KOPT-K1 (cell line): ENCODE data around the gene SOS2.
"Not testable (repeated sequence)": the region's sequence is repeated elsewhere in the genome, so short reads cannot be mapped to it uniquely, and the experiment has no call there.

ENCODE experiments used
- H3K27ac ChIP-seq: fragments of 200-600 bp; sonication (generic); 2 replicates; pipeline ENCODE4 v1.5.1; 2016; ENCODE audit warnings: antibody characterized with exemption, mild to moderate bottlenecking, low read depth, low read length; ENCODE audit not compliant: poor library complexity, severe bottlenecking
- H3K36me3 ChIP-seq: fragments of 200-600 bp; sonication (generic); 2 replicates; pipeline ENCODE4 v1.5.1; 2017; ENCODE audit warnings: antibody characterized with exemption, mild to moderate bottlenecking, low read length, moderate library complexity; ENCODE audit not compliant: insufficient read depth
- H3K9me3 ChIP-seq: fragments of 200-600 bp; sonication (generic); 2 replicates; pipeline ENCODE4 v1.5.1; 2017; ENCODE audit warnings: antibody characterized with exemption, low read length, mild to moderate bottlenecking; ENCODE audit not compliant: insufficient read depth, poor library complexity, severe bottlenecking

The SOS2 gene

GRCh38 chr14:50088731-50089130 is 142.6 kb downstream of the SOS2 start:
- H3K9me3 ChIP-seq, result no peaks in the 10 kb centered on the region
- H3K27ac ChIP-seq, result no peak overlapping the region
- H3K36me3 ChIP-seq, result no peaks in the 10 kb centered on the region

DNA sequence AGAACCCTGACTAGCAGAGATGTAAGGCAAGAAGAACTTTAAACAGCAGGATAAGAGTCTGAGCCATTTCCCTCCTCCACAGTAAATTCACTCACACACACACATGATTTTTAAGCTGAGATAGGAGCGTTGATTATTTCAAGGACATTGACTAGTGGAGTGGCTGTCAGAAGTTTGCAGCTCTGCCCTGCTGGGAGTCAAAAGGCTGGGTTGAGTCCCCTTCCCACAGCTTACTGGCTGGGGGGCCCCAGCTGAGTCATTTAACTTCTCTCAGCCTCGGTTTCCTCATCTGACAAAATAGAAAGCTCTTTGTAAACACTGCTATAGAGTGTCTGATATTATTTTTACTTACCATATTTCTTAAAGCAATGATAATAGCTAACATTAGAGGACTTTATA is 143.3 kb downstream of the SOS2 start:
- H3K27ac ChIP-seq, result peak overlapping the region; percentile 43

DNA sequence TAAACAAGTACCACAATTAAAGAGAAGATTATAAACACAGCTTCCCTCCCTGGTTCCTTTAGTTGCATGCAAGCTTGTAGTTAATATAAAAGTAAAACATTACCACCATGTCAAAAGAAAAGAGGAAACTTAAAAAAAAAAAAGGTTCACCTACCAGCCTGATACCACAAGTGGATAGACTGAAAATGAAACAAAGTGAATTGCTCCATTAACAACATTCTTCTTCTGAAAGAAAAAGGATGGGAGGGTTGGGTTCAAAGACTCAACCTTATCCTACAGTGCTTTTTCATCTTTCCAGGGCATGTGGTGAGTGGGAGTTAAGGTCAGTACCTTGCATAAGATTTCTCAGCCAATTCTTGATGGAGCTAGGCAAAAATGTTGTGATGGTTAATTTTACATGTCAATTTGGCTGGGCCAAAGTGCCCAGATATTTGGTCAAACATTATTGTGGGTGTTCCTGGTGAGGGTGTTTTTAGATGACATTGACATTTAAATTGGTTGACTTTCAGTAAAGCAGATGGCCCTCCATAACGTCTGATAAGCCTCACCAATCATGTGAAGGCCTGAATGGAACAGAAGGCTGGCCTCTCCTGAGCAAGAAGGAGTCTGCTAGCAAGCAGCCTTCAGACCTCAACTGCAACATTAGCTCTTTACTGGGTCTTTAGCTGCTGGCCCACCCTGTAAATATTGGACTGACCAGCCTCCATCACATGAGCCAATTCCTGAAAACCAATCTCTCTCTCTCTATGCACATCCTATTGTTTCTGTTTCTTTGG is 143.8 kb downstream of the SOS2 start:
- Histone ChIP-seq H3K27ac (peak overlapping the region; percentile 43), H3K9me3 (no peaks in the 10 kb centered on the region), H3K36me3 (no peaks in the 10 kb centered on the region)

More for the DNA sequence above, 143.3 kb downstream of the SOS2 start:
- H3K36me3 ChIP-seq, result no peaks in the 10 kb centered on the region
- no peaks in the 10 kb centered on the region for H3K9me3 ChIP-seq

DNA sequence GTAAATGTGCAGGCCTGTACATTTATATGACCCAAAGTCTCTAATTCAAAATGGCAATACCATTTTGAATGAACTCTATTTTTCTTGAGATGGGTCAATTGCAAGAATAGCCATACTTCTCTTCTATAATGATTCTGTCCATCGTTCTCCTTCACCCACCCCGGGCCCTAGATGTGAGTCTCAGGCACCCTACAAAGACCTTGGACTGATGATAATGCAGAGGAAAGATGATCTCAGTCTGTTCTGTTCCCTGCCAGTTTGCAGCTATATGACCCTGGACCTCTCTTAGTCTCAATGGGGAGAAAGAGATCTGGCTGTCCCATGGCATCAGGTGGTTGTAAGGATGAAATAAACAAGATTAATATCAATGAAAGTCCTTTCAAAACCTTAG is 145.1 kb downstream of the SOS2 start:
- H3K36me3 ChIP-seq, result no peaks in the 10 kb centered on the region
- no peaks in the 10 kb centered on the region for H3K9me3 ChIP-seq
- H3K27ac ChIP-seq, result peak overlapping the region; percentile 31

- H3K27ac ChIP-seq, result peak overlapping the region; percentile 31
- no peaks in the 10 kb centered on the region for H3K9me3 ChIP-seq
- no peaks in the 10 kb centered on the region for H3K36me3 ChIP-seq
Observed at GRCh38 chr14:50085570-50086320, 145.6 kb downstream of the SOS2 start.

GRCh38 chr14:50084666-50085065 is 146.7 kb downstream of the SOS2 start:
- no peak overlapping the region for H3K27ac ChIP-seq
- H3K9me3 ChIP-seq, result no peaks in the 10 kb centered on the region
- no peaks in the 10 kb centered on the region for H3K36me3 ChIP-seq

GRCh38 chr14:50083467-50084337 is 147.7 kb downstream of the SOS2 start:
- peak overlapping the region; percentile 56 for H3K27ac ChIP-seq
- H3K36me3 ChIP-seq, result no peaks in the 10 kb centered on the region
- no peaks in the 10 kb centered on the region for H3K9me3 ChIP-seq

DNA sequence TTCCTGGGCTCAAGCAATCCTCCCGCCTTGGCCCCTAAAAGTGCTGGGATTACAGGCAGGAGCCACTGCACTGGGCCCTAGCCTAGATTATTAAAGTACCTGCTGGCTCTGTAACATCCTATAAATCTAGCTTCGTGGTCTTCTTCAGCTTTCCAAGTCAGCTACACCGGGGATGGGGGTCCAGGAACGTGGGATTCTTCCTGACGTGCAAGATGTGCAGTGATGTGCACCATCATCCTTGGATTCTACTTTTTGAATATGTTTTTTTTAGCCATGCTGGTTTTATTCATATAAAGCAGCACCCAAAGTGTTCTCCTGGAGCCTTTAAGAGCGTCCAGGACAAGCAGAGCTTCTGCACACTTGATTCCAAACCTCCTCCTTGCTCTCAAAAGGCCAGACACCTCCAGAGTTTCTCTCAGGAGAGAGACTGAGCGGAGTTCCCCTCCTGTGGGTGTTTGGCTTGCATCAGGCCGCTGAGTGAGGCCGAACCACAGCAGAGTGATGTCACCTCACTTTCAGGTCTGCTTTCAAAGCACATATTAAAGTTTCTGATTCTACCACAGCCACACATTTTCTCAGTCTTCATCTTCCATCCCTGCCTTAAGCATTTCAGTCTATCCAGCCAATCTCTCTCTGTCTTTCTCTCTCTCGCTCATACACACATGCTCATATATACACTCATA is 148.5 kb downstream of the SOS2 start:
- Histone ChIP-seq H3K9me3 (no peaks in the 10 kb centered on the region), H3K27ac (peak overlapping the region; percentile 56), H3K36me3 (no peaks in the 10 kb centered on the region)

DNA sequence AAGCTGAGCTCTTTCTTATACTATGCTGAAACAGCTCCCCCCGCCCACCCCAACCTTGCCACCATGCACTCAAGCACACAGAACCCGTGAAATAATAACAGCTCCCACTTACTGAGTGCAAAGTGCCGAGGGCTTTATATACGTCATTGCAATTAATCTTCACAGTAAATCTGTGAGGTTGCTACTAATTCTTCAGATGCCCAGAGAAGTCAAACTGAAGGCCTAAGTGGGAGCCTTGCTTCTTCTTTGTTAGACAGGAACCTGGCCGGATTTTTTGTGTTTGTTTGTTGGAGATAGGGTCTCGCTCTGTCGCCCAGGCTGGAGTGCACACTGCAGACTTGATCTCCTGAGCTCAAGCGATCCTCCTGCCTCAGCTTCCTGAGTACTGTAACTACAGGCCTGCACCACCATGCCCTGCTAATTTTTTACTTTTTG is 149.1 kb downstream of the SOS2 start:
- Histone ChIP-seq H3K9me3 (no peaks in the 10 kb centered on the region), H3K27ac (peak overlapping the region; percentile 56), H3K36me3 (no peaks in the 10 kb centered on the region)

DNA sequence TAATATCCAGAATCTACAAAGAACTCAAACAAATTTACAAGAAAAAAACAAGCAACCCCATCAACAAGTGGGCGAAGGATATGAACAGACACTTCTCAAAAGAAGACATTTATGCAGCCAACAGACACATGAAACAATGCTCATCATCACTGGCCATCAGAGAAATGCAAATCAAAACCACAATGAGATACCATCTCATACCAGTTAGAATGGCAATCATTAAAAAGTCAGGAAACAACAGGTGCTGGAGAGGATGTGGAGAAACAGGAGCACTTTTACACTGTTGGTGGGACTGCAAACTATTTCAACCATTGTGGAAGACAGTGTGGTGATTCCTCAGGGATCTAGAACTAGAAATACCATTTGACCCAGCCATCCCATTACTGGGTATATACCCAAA is 152.3 kb downstream of the SOS2 start:
- H3K9me3 ChIP-seq, H3K36me3 ChIP-seq, H3K27ac ChIP-seq: not testable (repeated sequence)

DNA sequence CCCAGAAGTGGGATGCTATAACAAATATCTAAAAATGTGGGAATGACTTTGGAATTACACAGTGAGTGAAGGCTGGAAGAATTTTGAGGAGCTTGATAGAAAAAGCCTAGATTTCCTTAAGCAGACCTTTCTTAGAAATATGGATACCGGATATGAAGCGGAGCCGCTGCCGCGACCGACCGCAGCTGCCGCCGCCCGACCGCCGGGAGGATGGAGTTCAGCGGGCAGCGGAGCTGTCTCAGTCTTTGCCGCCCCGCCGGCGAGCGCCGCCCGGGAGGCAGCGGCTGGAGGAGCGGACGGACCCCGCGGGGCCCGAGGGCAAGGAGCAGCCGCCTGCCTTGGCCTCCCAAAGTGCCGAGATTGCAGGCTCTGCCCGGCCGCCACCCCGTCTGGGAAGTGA is 157.7 kb downstream of the SOS2 start:
- H3K27ac ChIP-seq, H3K9me3 ChIP-seq, H3K36me3 ChIP-seq: not testable (repeated sequence)

DNA sequence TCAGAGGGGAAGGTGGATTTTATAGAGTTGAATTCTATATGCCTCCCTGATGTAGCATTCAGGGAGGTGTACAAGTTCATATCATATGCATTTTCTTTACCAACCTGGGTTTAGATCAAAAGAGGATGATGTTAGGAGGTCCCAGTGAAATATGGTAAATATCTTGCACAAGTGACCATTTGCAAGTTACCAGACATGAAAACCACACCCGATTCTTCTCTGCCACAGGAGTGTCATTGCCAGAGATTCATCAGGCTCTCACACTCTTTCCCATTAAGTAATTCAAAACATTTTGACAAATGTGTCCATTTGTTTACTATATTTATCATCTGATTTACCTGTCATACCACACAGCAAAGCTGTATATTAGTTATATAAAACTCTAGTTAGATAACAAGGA is 159.0 kb downstream of the SOS2 start:
- no peaks in the 10 kb centered on the region for H3K36me3 ChIP-seq
- H3K9me3 ChIP-seq, result no peaks in the 10 kb centered on the region
- no peak overlapping the region for H3K27ac ChIP-seq

GRCh38 chr14:50070840-50071548 is 160.4 kb downstream of the SOS2 start:
- Histone ChIP-seq H3K27ac (no peak overlapping the region), H3K36me3 (no peaks in the 10 kb centered on the region)

DNA sequence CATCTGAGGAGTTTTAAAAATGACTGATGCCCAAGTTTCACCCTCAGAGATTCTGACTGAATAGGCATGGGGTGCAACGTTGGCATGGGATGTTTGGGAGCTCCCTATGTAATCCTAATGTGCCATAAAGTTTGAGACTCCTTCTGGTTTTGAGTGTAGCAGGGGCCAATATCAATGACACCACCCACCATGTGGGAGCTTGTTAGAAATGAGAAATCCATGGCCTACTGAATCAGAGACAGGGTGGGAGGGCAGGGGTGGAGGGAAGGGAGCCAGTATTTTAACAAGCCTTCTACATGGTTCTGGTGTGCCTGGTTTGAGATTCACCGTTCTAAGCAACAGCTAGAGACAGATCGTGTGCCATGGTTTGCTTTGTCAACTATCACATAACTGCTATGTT is 161.1 kb downstream of the SOS2 start:
- Histone ChIP-seq H3K9me3 (no peaks in the 10 kb centered on the region), H3K27ac (no peak overlapping the region), H3K36me3 (no peaks in the 10 kb centered on the region)

More at GRCh38 chr14:50070840-50071548, 160.4 kb downstream of the SOS2 start:
- H3K9me3 ChIP-seq, result no peaks in the 10 kb centered on the region
